HepG2 (cell line): Measurements from ENCODE around the gene DNAJC7. TPM values are rescaled to one million over a fixed set of nuclear protein-coding genes. Genes with fewer than 3 reads are reported as not detected.

Experiments
- ARID4A ChIP-seq: sonication (generic); formaldehyde crosslinking; IDR thresholded peaks from 2 replicates; pipeline ENCODE4 v1.5.0; 2020; ENCODE audit warnings: mild to moderate bottlenecking, missing genetic modification reagents, borderline replicate concordance
- ARNTL ChIP-seq: sonication (generic); formaldehyde crosslinking; IDR thresholded peaks from 2 replicates; pipeline ENCODE4 v1.4.0; 2020; ENCODE audit warnings: mild to moderate bottlenecking, missing genetic modification reagents
- FOSL2 ChIP-seq: sonication (generic); formaldehyde crosslinking; IDR thresholded peaks from 2 replicates; pipeline ENCODE4 v1.4.0; 2020; ENCODE audit warnings: missing genetic modification reagents
- GLI4 ChIP-seq: sonication (generic); formaldehyde crosslinking; IDR thresholded peaks from 2 replicates; pipeline ENCODE4 v1.5.1; 2020; ENCODE audit warnings: missing genetic modification reagents, mild to moderate bottlenecking, moderate library complexity, borderline replicate concordance
- HIVEP1 ChIP-seq: sonication (generic); formaldehyde crosslinking; IDR thresholded peaks from 2 replicates; pipeline ENCODE4 v1.4.0; 2020; ENCODE audit warnings: mild to moderate bottlenecking, missing genetic modification reagents
- KDM1A ChIP-seq: IDR thresholded peaks from 2 replicates; pipeline ENCODE4 v1.6.1; 2016; ENCODE audit warnings: missing compliant biosample characterization
- MAZ ChIP-seq, 2 experiments: sonication (generic) in 1 of 2; formaldehyde crosslinking in 1 of 2; IDR thresholded peaks; 2 replicates each; pipeline versions ENCODE4 v1.5.0 to v1.6.1; 2012 to 2020; ENCODE audit warnings: low read depth in 2 of 2, mild to moderate bottlenecking in 2 of 2, borderline replicate concordance in 1 of 2, improper control_type of control experiment in 1 of 2, low read length in 1 of 2, missing genetic modification reagents in 1 of 2, moderate library complexity in 1 of 2
- RCOR2 ChIP-seq: IDR thresholded peaks from 2 replicates; pipeline ENCODE4 v1.6.1; 2016; ENCODE audit warnings: missing biosample characterization, missing genetic modification reagents
- SNAI1 ChIP-seq: sonication (generic); formaldehyde crosslinking; IDR thresholded peaks from 2 replicates; pipeline ENCODE4 v1.5.0; 2020; ENCODE audit warnings: mild to moderate bottlenecking, missing genetic modification reagents, borderline replicate concordance
- TEAD2 ChIP-seq: sonication (generic); formaldehyde crosslinking; IDR thresholded peaks from 2 replicates; pipeline ENCODE4 v1.9.0; 2021; ENCODE audit warnings: missing genetic modification reagents
- ZNF180 ChIP-seq: sonication (generic); formaldehyde crosslinking; IDR thresholded peaks from 2 replicates; pipeline ENCODE4 v1.4.0; 2020; ENCODE audit warnings: low read depth, missing genetic modification reagents, borderline replicate concordance
- ZNF232 ChIP-seq: sonication (generic); formaldehyde crosslinking; IDR thresholded peaks from 2 replicates; pipeline ENCODE4 v1.4.0; 2020; ENCODE audit warnings: missing genetic modification reagents, borderline replicate concordance
- ZNF337 ChIP-seq: sonication (generic); formaldehyde crosslinking; IDR thresholded peaks from 2 replicates; pipeline ENCODE4 v1.5.1; 2020; ENCODE audit warnings: missing genetic modification reagents, low read depth, mild to moderate bottlenecking, borderline replicate concordance
- ZNF589 ChIP-seq: sonication (generic); formaldehyde crosslinking; conservative IDR thresholded peaks from 2 replicates; pipeline ENCODE4 v1.8.0; 2022; ENCODE audit warnings: mild to moderate bottlenecking, moderate library complexity, missing genetic modification reagents
- ZNF605 ChIP-seq: sonication (generic); formaldehyde crosslinking; IDR thresholded peaks from 2 replicates; pipeline ENCODE4 v1.8.0; 2022; ENCODE audit warnings: mild to moderate bottlenecking, missing genetic modification reagents
- ZNF607 ChIP-seq: sonication (generic); formaldehyde crosslinking; IDR thresholded peaks from 2 replicates; pipeline ENCODE4 v1.5.1; 2020; ENCODE audit warnings: missing genetic modification reagents, mild to moderate bottlenecking, borderline replicate concordance
- ZXDC ChIP-seq: sonication (generic); formaldehyde crosslinking; IDR thresholded peaks from 2 replicates; pipeline ENCODE4 v1.5.0; 2020; ENCODE audit warnings: mild to moderate bottlenecking, missing genetic modification reagents
- polyA plus RNA-seq, 8 experiments: library from polyadenylated mRNA; depleted of rRNA in 3 of 8; stranded (reverse) in 7 of 8; unstranded in 1 of 8; fragments of >200 nt; fragmentation: Illumina TruSeq in 4 of 8; extraction: Trizol in 4 of 8; gene quantifications; 2 replicates each; pipeline versions ENCODE4 v1.2.1 to v1.2.3, GENCODE V29; 2011 to 2016; ENCODE audit warnings: low read depth in 4 of 8, missing spikeins in 1 of 8, mixed read lengths in 1 of 8; ENCODE audit not compliant: insufficient read depth in 1 of 8
- total RNA-seq, 5 experiments: library from RNA; depleted of rRNA; stranded (reverse); fragments of >200 nt; fragmentation: Illumina TruSeq; extraction: Trizol; gene quantifications; 2 replicates each; pipeline ENCODE4 v1.2.3, GENCODE V29; 2016; ENCODE audit warnings: low read depth in 1 of 5
- TF ChIP-seq, protein P1 (sequence below): IDR thresholded peaks from 2 replicates; pipeline ENCODE4 v1.6.1; 2016; ENCODE audit warnings: low read depth, borderline replicate concordance
- TF ChIP-seq, protein P2 (sequence below): sonication (generic); formaldehyde crosslinking; IDR thresholded peaks from 2 replicates; pipeline ENCODE4 v1.5.0; 2020; ENCODE audit warnings: missing genetic modification reagents

The DNAJC7 gene
- total and polyA plus RNA-seq, 2 of the 13 experiments (the other 11 are each of a cell fraction or from before 2014, with no cell fraction given), result 47.7 to 132 TPM

- TF ChIP-seq ARID4A (CRISPR knock-in tag) (no peak), ARNTL (no peak), FOSL2 (peak; percentile 28), HIVEP1 (CRISPR knock-in tag) (peak; percentile 26; the same call in 1 of the 2 replicates), KDM1A (peak; percentile 69; the same call in 1 of the 2 replicates), SNAI1 (CRISPR knock-in tag) (0 out of 2 replicates have a peak, but pooled peaks have one; percentile 10), ZXDC (CRISPR knock-in tag) (0 out of 2 replicates have a peak, but pooled peaks have one; percentile 25), ZNF605 (no peak), ZNF589 (CRISPR knock-in tag) (0 out of 2 replicates have a peak, but pooled peaks have one; percentile 41), RCOR2 (CRISPR knock-in tag) (0 out of 2 replicates have a peak, but pooled peaks have one; percentile 23), TEAD2 (CRISPR knock-in tag) (no peak), ZNF232 (CRISPR knock-in tag) (0 out of 2 replicates have a peak, but pooled peaks have one; percentile 30), MAZ (IDR thresholded peaks at IDR 0.05; ENCODE audit: borderline replicate concordance, low read depth, low read length) (peak; percentile 53; the same call in 1 of the 2 replicates), MAZ (CRISPR knock-in tag; IDR thresholded peaks at IDR 0.05; ENCODE audit: low read depth) (0 out of 2 replicates have a peak, but pooled peaks have one; percentile 9), ZNF607 (CRISPR knock-in tag) (no peak), ZNF337 (CRISPR knock-in tag) (peak; percentile 64; the same call in 1 of the 2 replicates), ZNF180 (CRISPR knock-in tag) (no peak), GLI4 (CRISPR knock-in tag) (0 out of 2 replicates have a peak, but pooled peaks have one; percentile 39)
- TF ChIP-seq, protein P1, sequence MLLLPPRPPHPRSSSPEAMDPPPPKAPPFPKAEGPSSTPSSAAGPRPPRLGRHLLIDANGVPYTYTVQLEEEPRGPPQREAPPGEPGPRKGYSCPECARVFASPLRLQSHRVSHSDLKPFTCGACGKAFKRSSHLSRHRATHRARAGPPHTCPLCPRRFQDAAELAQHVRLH (CRISPR knock-in tag), result peak; percentile 87
- TF ChIP-seq, protein P2, sequence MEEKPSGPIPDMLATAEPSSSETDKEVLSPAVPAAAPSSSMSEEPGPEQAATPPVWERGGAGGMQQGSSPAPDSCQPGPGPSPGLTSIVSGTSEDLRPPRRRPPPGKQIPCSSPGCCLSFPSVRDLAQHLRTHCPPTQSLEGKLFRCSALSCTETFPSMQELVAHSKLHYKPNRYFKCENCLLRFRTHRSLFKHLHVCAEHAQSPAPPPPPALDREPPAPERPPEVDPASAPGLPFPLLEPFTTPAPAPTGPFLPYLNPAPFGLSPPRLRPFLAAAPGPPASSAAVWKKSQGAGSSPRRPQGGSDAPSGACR (CRISPR knock-in tag), result no peak
Observed at GRCh38 chr17:41967141-41967920, 49.9 kb downstream of the DNAJC7 start (continued).
